Activated T-helper 2 cell treated with anti-CD3 and anti-CD28 coated beads, Interferon-gamma antibody, Interleukin-2, Interleukin-4, amounts not matched to agents 10 μg/mL and 5 μg/mL and 100 μg/mL, durations not matched to agents 14 hours and 24 hours and 36 hours (primary cell): ENCODE results near the gene TMEM242. TPM values are rescaled to one million over a fixed set of nuclear protein-coding genes. Genes with fewer than 3 reads are reported as not detected.

Source experiments
- DNase-seq: peaks from one replicate; pipeline ENCODE4 v3.0.0; 2021; ENCODE audit warnings: low spot score
- H3K27ac Mint-ChIP-seq: one replicate; pipeline ENCODE4 v1.8.0; 2021; ENCODE audit warnings: mixed read lengths
- H3K27me3 Mint-ChIP-seq: one replicate; pipeline ENCODE4 v1.8.0; 2021; ENCODE audit warnings: low read depth, mixed read lengths
- H3K36me3 Mint-ChIP-seq: one replicate; pipeline ENCODE4 v1.8.0; 2021; ENCODE audit warnings: low read depth, mixed read lengths
- H3K4me1 Mint-ChIP-seq: one replicate; pipeline ENCODE4 v1.8.0; 2021; ENCODE audit warnings: low read depth, mixed read lengths
- H3K4me3 Mint-ChIP-seq: one replicate; pipeline ENCODE4 v1.8.0; 2021; ENCODE audit warnings: low read depth, mild to moderate bottlenecking, moderate library complexity, mixed read lengths
- H3K9me3 Mint-ChIP-seq: one replicate; pipeline ENCODE4 v1.8.0; 2021; ENCODE audit warnings: mixed read lengths
- intact Hi-C: fragments of 100-400 bp; cut with micrococcal nuclease; formaldehyde crosslinking; loops from one replicate; pipeline ENCODE4 v1.15.1; 2023
- total RNA-seq: library from RNA; stranded (reverse); gene quantifications from 2 replicates; pipeline ENCODE4 v1.2.3, GENCODE V29; 2022

TMEM242 gene
- total RNA-seq, 1 donor from 2014 or later, result 11.9 TPM

GRCh38 chr6:157282284-157282683, 41.0 kb downstream of the TMEM242 start:
- Mint-ChIP-seq H3K4me3 (no peak overlapping the region), H3K27me3 (no peaks in the 10 kb centered on the region), H3K4me1 (peaks cover 5% of the 10 kb centered on the region), H3K36me3 (no peaks in the 10 kb centered on the region), H3K27ac (peak overlapping the region; percentile 0), H3K9me3 (no peaks in the 10 kb centered on the region)
- no peak for DNase-seq
- intact Hi-C loops, result no loop called here

- H3K27ac Mint-ChIP-seq, result no peak overlapping the region
- no peak for DNase-seq
- H3K36me3 Mint-ChIP-seq, result no peaks in the 10 kb centered on the region
- H3K4me1 Mint-ChIP-seq, result peaks cover 5% of the 10 kb centered on the region
- H3K4me3 Mint-ChIP-seq, result no peak overlapping the region
- intact Hi-C loops, result no loop called here
- H3K9me3 Mint-ChIP-seq, result no peaks in the 10 kb centered on the region
- peaks cover 3% of the 10 kb centered on the region for H3K27me3 Mint-ChIP-seq
Observed at GRCh38 chr6:157281570-157281969, 41.7 kb downstream of the TMEM242 start.

- no peaks in the 10 kb centered on the region for H3K9me3 Mint-ChIP-seq
- DNase-seq, result no peak
- peaks cover 5% of the 10 kb centered on the region for H3K4me1 Mint-ChIP-seq
- no peak overlapping the region for H3K27ac Mint-ChIP-seq
- intact Hi-C loops, result no loop called here
- H3K36me3 Mint-ChIP-seq, result no peaks in the 10 kb centered on the region
- no peak overlapping the region for H3K4me3 Mint-ChIP-seq
- peaks cover 4% of the 10 kb centered on the region for H3K27me3 Mint-ChIP-seq
Observed at GRCh38 chr6:157280947-157281346, 42.4 kb downstream of the TMEM242 start.

DNA sequence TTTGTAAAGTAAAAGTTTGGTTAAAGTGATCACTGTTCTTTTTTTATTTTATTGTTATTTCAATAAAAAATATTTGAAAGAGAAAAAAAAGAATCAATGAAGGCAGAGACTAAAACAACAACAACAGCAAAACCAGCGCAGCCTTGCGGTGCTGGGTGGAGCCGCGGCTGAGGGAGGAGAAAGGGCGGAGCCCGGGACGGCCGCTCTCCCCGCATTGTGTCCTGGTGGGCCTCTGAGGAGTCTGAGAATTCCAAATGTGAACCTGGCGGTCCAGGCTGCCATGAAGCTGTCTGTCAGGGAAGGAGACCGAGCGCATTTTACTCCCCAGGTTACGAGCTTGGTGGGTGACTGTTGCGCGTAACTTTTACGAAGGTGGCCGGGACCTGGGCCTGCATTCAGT, 43.2 kb downstream of the TMEM242 start:
- Mint-ChIP-seq H3K4me1 (peaks cover 8% of the 10 kb centered on the region), H3K36me3 (no peaks in the 10 kb centered on the region), H3K27me3 (peaks cover 4% of the 10 kb centered on the region), H3K9me3 (no peaks in the 10 kb centered on the region), H3K4me3 (no peak overlapping the region), H3K27ac (no peak overlapping the region)
- DNase-seq, result no peak
- intact Hi-C loops, result no loop called here

DNA sequence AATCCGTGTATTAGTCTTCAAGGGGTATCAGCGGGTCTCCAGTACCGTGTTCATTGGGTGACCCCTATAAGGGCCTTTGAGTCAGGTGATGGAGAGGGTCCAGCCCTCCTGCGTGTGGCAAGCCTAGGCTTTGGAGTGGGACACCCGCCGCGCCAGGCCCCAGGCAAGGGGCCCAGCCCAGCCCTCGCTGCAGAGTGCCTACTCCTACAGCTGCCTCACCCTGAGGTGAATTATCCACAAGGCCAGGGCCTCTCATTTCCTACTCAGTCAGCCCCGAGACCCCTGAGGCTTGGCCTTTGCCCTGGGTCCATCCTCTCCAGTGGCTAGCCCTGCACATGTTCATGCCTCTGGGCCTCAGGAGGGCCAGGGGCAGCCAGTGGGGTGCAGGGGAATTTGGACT, 45.1 kb downstream of the TMEM242 start:
- H3K4me1 Mint-ChIP-seq, result peaks cover 10% of the 10 kb centered on the region
- peaks cover 4% of the 10 kb centered on the region for H3K27me3 Mint-ChIP-seq
- no peak overlapping the region for H3K4me3 Mint-ChIP-seq
- H3K9me3 Mint-ChIP-seq, result no peaks in the 10 kb centered on the region
- no peak overlapping the region for H3K27ac Mint-ChIP-seq
- intact Hi-C loops, result no loop called here
- no peaks in the 10 kb centered on the region for H3K36me3 Mint-ChIP-seq
- DNase-seq, result no peak

DNA sequence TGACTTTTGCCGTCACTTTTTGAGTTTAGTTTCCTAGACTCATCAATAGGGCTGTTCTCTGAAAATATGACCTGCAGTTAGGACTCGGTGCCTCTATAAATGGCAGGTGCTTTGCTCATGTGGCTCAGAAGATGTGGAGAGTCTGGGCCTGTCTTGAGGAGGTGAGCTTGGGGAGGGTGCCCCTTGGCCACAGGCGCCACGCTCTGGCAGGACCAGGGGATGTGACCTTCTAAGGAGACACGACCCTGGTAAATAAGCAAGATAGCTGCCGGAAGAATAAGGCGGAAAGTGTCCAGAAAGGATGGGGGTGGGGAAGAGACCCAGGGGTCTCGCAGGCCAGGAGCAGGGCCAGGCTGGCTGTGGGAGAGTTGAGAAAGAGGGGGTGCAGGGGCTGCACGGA, 46.6 kb downstream of the TMEM242 start:
- Mint-ChIP-seq H3K4me1 (peaks cover 8% of the 10 kb centered on the region), H3K36me3 (no peaks in the 10 kb centered on the region), H3K27ac (no peak overlapping the region), H3K27me3 (peaks cover 4% of the 10 kb centered on the region), H3K4me3 (no peak overlapping the region), H3K9me3 (no peaks in the 10 kb centered on the region)
- DNase-seq, result no peak
- intact Hi-C loops, result no loop called here

DNA sequence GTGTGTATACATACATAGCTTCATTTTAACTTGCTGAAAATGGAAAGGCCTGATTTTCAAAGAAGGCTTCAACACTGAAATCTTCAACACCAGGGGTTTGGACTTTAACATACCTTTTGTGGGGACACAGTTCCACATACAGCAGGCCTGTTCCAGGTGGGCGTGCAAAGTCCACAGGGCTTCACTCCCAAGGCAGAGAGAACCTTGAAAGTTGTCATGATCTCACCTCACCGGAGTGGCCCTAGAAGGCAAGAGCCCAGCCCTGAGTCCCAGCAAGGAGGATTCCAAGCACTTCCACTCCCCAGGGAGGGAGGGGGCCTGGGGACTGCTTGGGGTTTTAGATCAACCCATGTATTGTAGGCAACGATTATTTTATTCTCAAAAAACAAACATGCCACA, 47.2 kb downstream of the TMEM242 start:
- Mint-ChIP-seq H3K27me3 (peaks cover 4% of the 10 kb centered on the region), H3K9me3 (no peaks in the 10 kb centered on the region), H3K4me3 (no peak overlapping the region), H3K36me3 (no peaks in the 10 kb centered on the region), H3K4me1 (peaks cover 8% of the 10 kb centered on the region), H3K27ac (no peak overlapping the region)
- no peak for DNase-seq
- intact Hi-C loops, result no loop called here

GRCh38 chr6:157274471-157275226, 48.7 kb downstream of the TMEM242 start:
- Mint-ChIP-seq H3K27me3 (peaks cover 5% of the 10 kb centered on the region), H3K27ac (peak overlapping the region; percentile 81), H3K9me3 (peaks cover 10% of the 10 kb centered on the region), H3K36me3 (no peaks in the 10 kb centered on the region), H3K4me1 (peaks cover 8% of the 10 kb centered on the region), H3K4me3 (peak overlapping the region; percentile 81)
- intact Hi-C loops, result loop anchor here (1.0 to 5.0 kb wide), 7 partner anchors 37 to 1942 kb away; partner anchors contain the start of gene ARID1B
- peak; percentile 78 for DNase-seq

GRCh38 chr6:157273756-157274470, 49.4 kb downstream of the TMEM242 start:
- no peaks in the 10 kb centered on the region for H3K36me3 Mint-ChIP-seq
- peaks cover 5% of the 10 kb centered on the region for H3K27me3 Mint-ChIP-seq
- H3K9me3 Mint-ChIP-seq, result peaks cover 10% of the 10 kb centered on the region
- intact Hi-C loops, result loop anchor here (1.0 to 5.0 kb wide), 7 partner anchors 37 to 1941 kb away; partner anchors contain the start of gene ARID1B
- peak overlapping the region; percentile 81 for H3K4me3 Mint-ChIP-seq
- peak overlapping the region; percentile 77 for H3K27ac Mint-ChIP-seq
- peaks cover 8% of the 10 kb centered on the region for H3K4me1 Mint-ChIP-seq
- DNase-seq, result peak; percentile 51

- no peak for DNase-seq
- no peak overlapping the region for H3K27ac Mint-ChIP-seq
Observed at GRCh38 chr6:157272866-157273755, 50.2 kb downstream of the TMEM242 start.

DNA sequence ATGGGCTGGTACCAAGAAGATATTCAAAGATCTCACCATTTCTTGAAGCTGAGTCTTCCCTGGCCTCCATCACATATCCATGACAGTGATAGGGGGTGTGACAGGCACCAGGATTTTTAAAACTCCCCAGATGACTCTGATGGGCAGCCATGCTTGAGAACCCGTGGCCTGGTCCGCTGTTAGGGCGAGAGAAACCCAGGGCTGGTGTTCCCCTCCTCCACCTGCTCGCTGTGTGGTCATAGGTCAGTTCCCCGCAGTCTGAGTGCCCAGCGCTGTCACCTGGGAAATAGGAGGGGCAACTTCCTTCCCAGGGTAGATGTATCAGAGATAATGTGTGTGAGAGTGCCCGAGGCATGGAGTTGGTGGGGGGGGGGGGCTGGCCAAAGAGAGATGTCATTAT, 50.9 kb downstream of the TMEM242 start:
- intact Hi-C loops, result loop anchor here (5.0 kb wide), 3 partner anchors 35 to 710 kb away; partner anchors contain the start of gene ARID1B
- Mint-ChIP-seq H3K27ac (no peak overlapping the region), H3K4me3 (no peak overlapping the region)

More at GRCh38 chr6:157272866-157273755, 50.2 kb downstream of the TMEM242 start:
- Mint-ChIP-seq H3K4me1 (peaks cover 8% of the 10 kb centered on the region), H3K9me3 (peaks cover 10% of the 10 kb centered on the region), H3K36me3 (no peaks in the 10 kb centered on the region), H3K27me3 (peaks cover 5% of the 10 kb centered on the region), H3K4me3 (peak overlapping the region; percentile 22)
- intact Hi-C loops, result loop anchor here (5.0 kb wide), 3 partner anchors 36 to 711 kb away; partner anchors contain the start of gene ARID1B

GRCh38 chr6:157271911-157272310, 51.4 kb downstream of the TMEM242 start:
- Mint-ChIP-seq H3K27me3 (peaks cover 5% of the 10 kb centered on the region), H3K9me3 (peaks cover 10% of the 10 kb centered on the region), H3K27ac (no peak overlapping the region), H3K36me3 (no peaks in the 10 kb centered on the region), H3K4me3 (no peak overlapping the region), H3K4me1 (peaks cover 8% of the 10 kb centered on the region)
- intact Hi-C loops, result loop anchor here (5.0 kb wide), 3 partner anchors 35 to 710 kb away; partner anchors contain the start of gene ARID1B
- DNase-seq, result no peak

More for the DNA sequence above, 50.9 kb downstream of the TMEM242 start:
- no peak for DNase-seq
- Mint-ChIP-seq H3K9me3 (peaks cover 10% of the 10 kb centered on the region), H3K36me3 (no peaks in the 10 kb centered on the region), H3K27me3 (peaks cover 5% of the 10 kb centered on the region), H3K4me1 (peaks cover 8% of the 10 kb centered on the region)
